Measurements from ENCODE around the gene PCF11. TPM values are rescaled to one million over a fixed set of nuclear protein-coding genes. Genes with fewer than 3 reads are reported as not detected.

The PCF11 gene
- total and polyA plus RNA-seq, 2 of the 13 experiments (the other 11 are each of a cell fraction or from before 2014, with no cell fraction given) = 40.3 to 47.7 TPM

DNA sequence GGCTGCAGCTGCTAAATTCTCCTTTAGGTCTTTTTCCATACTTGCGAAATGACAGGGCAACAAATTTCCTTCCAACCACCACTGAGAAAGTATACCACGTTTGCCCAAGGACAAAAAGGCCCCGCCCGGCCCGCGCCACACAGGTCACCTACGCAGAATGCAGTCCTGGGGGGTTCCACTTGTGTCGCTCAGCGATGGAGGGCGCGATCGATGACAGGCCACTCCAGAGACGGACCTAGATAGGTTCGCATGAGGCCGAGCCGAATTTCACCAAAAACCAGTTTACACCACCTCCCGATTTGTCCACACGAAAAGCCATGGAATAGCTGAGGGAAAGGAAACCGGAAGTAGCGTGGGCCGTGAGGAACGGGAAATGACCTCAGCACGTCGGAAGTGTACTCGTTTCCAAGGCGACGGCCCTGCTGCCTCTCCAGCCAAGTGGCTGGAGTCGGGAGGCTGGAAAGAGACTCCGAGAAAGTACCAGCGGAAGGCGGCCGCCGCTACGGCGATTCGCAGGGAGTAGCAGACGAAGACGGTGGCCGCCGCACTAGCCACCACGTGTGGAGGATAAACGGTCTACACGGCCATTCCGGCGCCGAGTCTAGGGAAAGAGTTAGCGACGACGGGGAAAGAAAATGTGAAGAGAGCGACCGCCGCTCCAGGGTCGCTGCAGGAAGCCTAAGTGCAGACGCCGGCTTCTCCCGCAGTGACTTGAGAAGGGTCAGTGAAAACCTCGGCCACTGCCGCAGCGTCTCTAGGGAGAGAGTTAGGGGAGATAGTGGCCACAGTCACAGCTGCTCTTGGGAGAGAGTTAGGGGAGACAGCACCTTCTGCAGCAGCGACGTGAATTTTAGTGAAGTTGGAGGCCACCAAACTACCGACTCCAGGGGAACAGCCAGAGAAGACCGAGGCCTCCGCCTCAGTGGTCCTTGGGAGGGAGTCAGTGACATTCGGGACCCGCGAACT is 36.7 kb downstream of the PCF11 start, which contains the start of gene ANKRD42 (continued):
- TF ChIP-seq, protein P1, sequence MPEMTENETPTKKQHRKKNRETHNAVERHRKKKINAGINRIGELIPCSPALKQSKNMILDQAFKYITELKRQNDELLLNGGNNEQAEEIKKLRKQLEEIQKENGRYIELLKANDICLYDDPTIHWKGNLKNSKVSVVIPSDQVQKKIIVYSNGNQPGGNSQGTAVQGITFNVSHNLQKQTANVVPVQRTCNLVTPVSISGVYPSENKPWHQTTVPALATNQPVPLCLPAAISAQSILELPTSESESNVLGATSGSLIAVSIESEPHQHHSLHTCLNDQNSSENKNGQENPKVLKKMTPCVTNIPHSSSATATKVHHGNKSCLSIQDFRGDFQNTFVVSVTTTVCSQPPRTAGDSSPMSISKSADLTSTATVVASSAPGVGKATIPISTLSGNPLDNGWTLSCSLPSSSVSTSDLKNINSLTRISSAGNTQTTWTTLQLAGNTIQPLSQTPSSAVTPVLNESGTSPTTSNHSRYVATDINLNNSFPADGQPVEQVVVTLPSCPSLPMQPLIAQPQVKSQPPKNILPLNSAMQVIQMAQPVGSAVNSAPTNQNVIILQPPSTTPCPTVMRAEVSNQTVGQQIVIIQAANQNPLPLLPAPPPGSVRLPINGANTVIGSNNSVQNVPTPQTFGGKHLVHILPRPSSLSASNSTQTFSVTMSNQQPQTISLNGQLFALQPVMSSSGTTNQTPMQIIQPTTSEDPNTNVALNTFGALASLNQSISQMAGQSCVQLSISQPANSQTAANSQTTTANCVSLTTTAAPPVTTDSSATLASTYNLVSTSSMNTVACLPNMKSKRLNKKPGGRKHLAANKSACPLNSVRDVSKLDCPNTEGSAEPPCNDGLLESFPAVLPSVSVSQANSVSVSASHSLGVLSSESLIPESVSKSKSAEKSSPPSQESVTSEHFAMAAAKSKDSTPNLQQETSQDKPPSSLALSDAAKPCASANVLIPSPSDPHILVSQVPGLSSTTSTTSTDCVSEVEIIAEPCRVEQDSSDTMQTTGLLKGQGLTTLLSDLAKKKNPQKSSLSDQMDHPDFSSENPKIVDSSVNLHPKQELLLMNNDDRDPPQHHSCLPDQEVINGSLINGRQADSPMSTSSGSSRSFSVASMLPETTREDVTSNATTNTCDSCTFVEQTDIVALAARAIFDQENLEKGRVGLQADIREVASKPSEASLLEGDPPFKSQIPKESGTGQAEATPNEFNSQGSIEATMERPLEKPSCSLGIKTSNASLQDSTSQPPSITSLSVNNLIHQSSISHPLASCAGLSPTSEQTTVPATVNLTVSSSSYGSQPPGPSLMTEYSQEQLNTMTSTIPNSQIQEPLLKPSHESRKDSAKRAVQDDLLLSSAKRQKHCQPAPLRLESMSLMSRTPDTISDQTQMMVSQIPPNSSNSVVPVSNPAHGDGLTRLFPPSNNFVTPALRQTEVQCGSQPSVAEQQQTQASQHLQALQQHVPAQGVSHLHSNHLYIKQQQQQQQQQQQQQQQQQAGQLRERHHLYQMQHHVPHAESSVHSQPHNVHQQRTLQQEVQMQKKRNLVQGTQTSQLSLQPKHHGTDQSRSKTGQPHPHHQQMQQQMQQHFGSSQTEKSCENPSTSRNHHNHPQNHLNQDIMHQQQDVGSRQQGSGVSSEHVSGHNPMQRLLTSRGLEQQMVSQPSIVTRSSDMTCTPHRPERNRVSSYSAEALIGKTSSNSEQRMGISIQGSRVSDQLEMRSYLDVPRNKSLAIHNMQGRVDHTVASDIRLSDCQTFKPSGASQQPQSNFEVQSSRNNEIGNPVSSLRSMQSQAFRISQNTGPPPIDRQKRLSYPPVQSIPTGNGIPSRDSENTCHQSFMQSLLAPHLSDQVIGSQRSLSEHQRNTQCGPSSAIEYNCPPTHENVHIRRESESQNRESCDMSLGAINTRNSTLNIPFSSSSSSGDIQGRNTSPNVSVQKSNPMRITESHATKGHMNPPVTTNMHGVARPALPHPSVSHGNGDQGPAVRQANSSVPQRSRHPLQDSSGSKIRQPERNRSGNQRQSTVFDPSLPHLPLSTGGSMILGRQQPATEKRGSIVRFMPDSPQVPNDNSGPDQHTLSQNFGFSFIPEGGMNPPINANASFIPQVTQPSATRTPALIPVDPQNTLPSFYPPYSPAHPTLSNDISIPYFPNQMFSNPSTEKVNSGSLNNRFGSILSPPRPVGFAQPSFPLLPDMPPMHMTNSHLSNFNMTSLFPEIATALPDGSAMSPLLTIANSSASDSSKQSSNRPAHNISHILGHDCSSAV (CRISPR knock-in tag; IDR thresholded peaks at IDR 0.05; ENCODE audit: borderline replicate concordance) = no peak
- TF ChIP-seq KLF15 (CRISPR knock-in tag; IDR thresholded peaks at IDR 0.05; ENCODE audit: borderline replicate concordance) (no peak), SOX13 (IDR thresholded peaks at IDR 0.05) (no peak), SOX13 (CRISPR knock-in tag; conservative IDR thresholded peaks at IDR 0.05 in 1 of 2, IDR thresholded peaks at IDR 0.05 in 1 of 2) (no peak), ZNF331 (CRISPR knock-in tag; IDR thresholded peaks at IDR 0.05) (peak; percentile 30; the same call in 1 of the 2 replicates), ZFY (CRISPR knock-in tag; IDR thresholded peaks at IDR 0.05) (peak; percentile 86), SKI (IDR thresholded peaks at IDR 0.05; ENCODE audit: partially characterized antibody) (no peak), SRF (IDR thresholded peaks at IDR 0.05; ENCODE audit: low read depth, low read length) (no peak), CBFB (CRISPR knock-in tag; IDR thresholded peaks at IDR 0.05) (peak; percentile 78; the same call in 1 of the 2 replicates), ZNF101 (CRISPR knock-in tag; IDR thresholded peaks at IDR 0.05; ENCODE audit: borderline replicate concordance, low read depth) (no peak), GATAD1 (CRISPR knock-in tag; IDR thresholded peaks at IDR 0.05) (peak; percentile 95), ZNF678 (CRISPR knock-in tag; IDR thresholded peaks at IDR 0.05) (no peak), ZNF766 (CRISPR knock-in tag; IDR thresholded peaks at IDR 0.05; ENCODE audit: borderline replicate concordance) (peak; percentile 81; the same call in 1 of the 2 replicates), MTA1 (CRISPR knock-in tag; IDR thresholded peaks at IDR 0.05; ENCODE audit: borderline replicate concordance) (no peak; the same call in 1 of the 2 replicates)
- TF ChIP-seq, protein P2, sequence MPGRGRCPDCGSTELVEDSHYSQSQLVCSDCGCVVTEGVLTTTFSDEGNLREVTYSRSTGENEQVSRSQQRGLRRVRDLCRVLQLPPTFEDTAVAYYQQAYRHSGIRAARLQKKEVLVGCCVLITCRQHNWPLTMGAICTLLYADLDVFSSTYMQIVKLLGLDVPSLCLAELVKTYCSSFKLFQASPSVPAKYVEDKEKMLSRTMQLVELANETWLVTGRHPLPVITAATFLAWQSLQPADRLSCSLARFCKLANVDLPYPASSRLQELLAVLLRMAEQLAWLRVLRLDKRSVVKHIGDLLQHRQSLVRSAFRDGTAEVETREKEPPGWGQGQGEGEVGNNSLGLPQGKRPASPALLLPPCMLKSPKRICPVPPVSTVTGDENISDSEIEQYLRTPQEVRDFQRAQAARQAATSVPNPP (CRISPR knock-in tag; IDR thresholded peaks at IDR 0.05) = no peak; the same call in 1 of the 2 replicates
- TF ChIP-seq, protein P3, sequence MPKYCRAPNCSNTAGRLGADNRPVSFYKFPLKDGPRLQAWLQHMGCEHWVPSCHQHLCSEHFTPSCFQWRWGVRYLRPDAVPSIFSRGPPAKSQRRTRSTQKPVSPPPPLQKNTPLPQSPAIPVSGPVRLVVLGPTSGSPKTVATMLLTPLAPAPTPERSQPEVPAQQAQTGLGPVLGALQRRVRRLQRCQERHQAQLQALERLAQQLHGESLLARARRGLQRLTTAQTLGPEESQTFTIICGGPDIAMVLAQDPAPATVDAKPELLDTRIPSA (CRISPR knock-in tag; IDR thresholded peaks at IDR 0.05; ENCODE audit: borderline replicate concordance) = no peak
- TF ChIP-seq, protein P4, sequence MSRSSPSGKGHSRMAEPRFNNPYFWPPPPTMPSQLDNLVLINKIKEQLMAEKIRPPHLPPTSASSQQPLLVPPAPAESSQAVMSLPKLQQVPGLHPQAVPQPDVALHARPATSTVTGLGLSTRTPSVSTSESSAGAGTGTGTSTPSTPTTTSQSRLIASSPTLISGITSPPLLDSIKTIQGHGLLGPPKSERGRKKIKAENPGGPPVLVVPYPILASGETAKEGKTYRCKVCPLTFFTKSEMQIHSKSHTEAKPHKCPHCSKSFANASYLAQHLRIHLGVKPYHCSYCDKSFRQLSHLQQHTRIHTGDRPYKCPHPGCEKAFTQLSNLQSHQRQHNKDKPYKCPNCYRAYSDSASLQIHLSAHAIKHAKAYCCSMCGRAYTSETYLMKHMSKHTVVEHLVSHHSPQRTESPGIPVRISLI (CRISPR knock-in tag; IDR thresholded peaks at IDR 0.05; ENCODE audit: borderline replicate concordance) = no peak
